Kidney (tissue), 14 donors: Measurements from ENCODE around the gene AKAP6. TPM values are rescaled to one million over a fixed set of nuclear protein-coding genes. Genes with fewer than 3 reads are reported as not detected.

Source experiments
- DNase-seq, 5 donors: peaks; one replicate each; pipeline ENCODE4 v3.0.0-alpha.2; 2013 to 2020
- FAIRE-seq: peaks from 2 replicates; lab custom pipeline; 2012; peaks lifted over from hg19 to GRCh38; lab: Jason Lieb, UNC
- H3K27ac ChIP-seq, 2 donors: one replicate each; pipeline ENCODE4 v1.7.0; 2013; ENCODE audit warnings: low read depth in 2 of 2, low read length in 2 of 2, inconsistent platforms in 1 of 2
- H3K27me3 ChIP-seq: one replicate; pipeline ENCODE4 v1.7.1; 2013; ENCODE audit warnings: low read length, inconsistent platforms; ENCODE audit not compliant: control insufficient read depth, insufficient read depth
- H3K36me3 ChIP-seq, 3 donors: one replicate each; pipeline versions ENCODE4 v1.7.0 to v1.7.1; 2013; ENCODE audit warnings: low read length in 3 of 3, control low read depth in 1 of 3, inconsistent platforms in 1 of 3; ENCODE audit not compliant: insufficient read depth in 3 of 3, control insufficient read depth in 2 of 3
- H3K4me1 ChIP-seq, 3 donors: one replicate each; pipeline versions ENCODE4 v1.7.0 to v1.7.1; 2013; ENCODE audit warnings: low read length in 3 of 3, inconsistent platforms in 1 of 3, low read depth in 1 of 3; ENCODE audit not compliant: control insufficient read depth in 2 of 3, insufficient read depth in 2 of 3
- H3K4me3 ChIP-seq, 3 donors: one replicate each; pipeline versions ENCODE4 v1.7.0 to v1.8.1; 2013; ENCODE audit warnings: low read length in 3 of 3, control low read depth in 1 of 3, inconsistent platforms in 1 of 3
- H3K9ac ChIP-seq, 3 donors: one replicate each; pipeline versions ENCODE4 v1.7.0 to v1.7.1; 2013; ENCODE audit warnings: low read length in 3 of 3, control low read depth in 1 of 3, inconsistent platforms in 1 of 3
- H3K9me3 ChIP-seq, 3 donors: one replicate each; pipeline versions ENCODE4 v1.7.0 to v1.7.1; 2013; ENCODE audit warnings: low read length in 3 of 3, control low read depth in 1 of 3, inconsistent platforms in 1 of 3; ENCODE audit not compliant: control insufficient read depth in 2 of 3, insufficient read depth in 1 of 3
- CTCF ChIP-seq: IDR thresholded peaks from 3 replicates; pipeline ENCODE4 v1.5.1; 2012; ENCODE audit warnings: mild to moderate bottlenecking, moderate library complexity, borderline replicate concordance; ENCODE audit not compliant: insufficient read depth; ENCODE audit errors: extremely low read depth
- intact Hi-C: fragments of 100-400 bp; cut with DNase I; formaldehyde crosslinking; loops from one replicate; pipeline ENCODE4 v1.11.1; 2022
- polyA plus RNA-seq: library from polyadenylated mRNA; stranded (reverse); fragments of 350-450 nt; fragmentation: Illumina TruSeq; extraction: RNeasy Lipid Tissue Mini Kit (QIAGEN cat#74804); gene quantifications from one replicate; pipeline ENCODE4 v1.2.3, GENCODE V29; 2014; ENCODE audit warnings: low read depth, low replicate concordance; ENCODE audit not compliant: insufficient read depth
- total RNA-seq: library from RNA; stranded (reverse); fragmentation: NEBNext Ultra II Directional; extraction: Animal tissue kit (Norgen Biotek cat#: 25700); gene quantifications from one replicate; pipeline ENCODE4 v1.2.1, GENCODE V29; 2021
- donor health status: control.
- donor health status: control.
- donor health status: control.
- donor health status: control.
- donor health status: control.
- donor health status: DM: yes; HTN: yes; CAD: no.
- donor health status: Normal renal cell carcinoma (clear cell type).

The AKAP6 gene
- total and polyA plus RNA-seq, 2 donors from 2014 or later: 0.92 to 10.5 TPM

- no peaks in the 10 kb centered on the region for H3K27me3 ChIP-seq
- no peak for FAIRE-seq
- DNase-seq: no peak
Measured at GRCh38 chr14:32733015-32733414, 403.9 kb downstream of the AKAP6 start.

GRCh38 chr14:32734261-32734660 is 405.2 kb downstream of the AKAP6 start:
- Histone ChIP-seq H3K27ac (no peak overlapping the region), H3K9me3 (no peaks in the 10 kb centered on the region), H3K9ac (no peak overlapping the region), H3K36me3 (no peaks in the 10 kb centered on the region), H3K27me3 (no peaks in the 10 kb centered on the region), H3K4me1 (no peaks in the 10 kb centered on the region), H3K4me3 (no peak overlapping the region)
- DNase-seq (no peak), FAIRE-seq (no peak)
- intact Hi-C loops: no loop called here
- no peak for TF ChIP-seq CTCF

More at GRCh38 chr14:32733015-32733414, 403.9 kb downstream of the AKAP6 start:
- H3K9ac ChIP-seq: no peak overlapping the region
- no peaks in the 10 kb centered on the region for H3K4me1 ChIP-seq
- intact Hi-C loops: no loop called here
- TF ChIP-seq CTCF: no peak
- H3K36me3 ChIP-seq: no peaks in the 10 kb centered on the region
- no peaks in the 10 kb centered on the region for H3K9me3 ChIP-seq
- H3K27ac ChIP-seq: no peak overlapping the region
- no peak overlapping the region for H3K4me3 ChIP-seq

GRCh38 chr14:32737621-32738020 is 408.5 kb downstream of the AKAP6 start:
- no peak for DNase-seq
- Histone ChIP-seq H3K36me3 (no peaks in the 10 kb centered on the region), H3K4me1 (no peaks in the 10 kb centered on the region), H3K4me3 (no peak overlapping the region), H3K9ac (no peak overlapping the region), H3K9me3 (no peaks in the 10 kb centered on the region), H3K27ac (no peak overlapping the region), H3K27me3 (no peaks in the 10 kb centered on the region)
- no peak for FAIRE-seq
- no peak for TF ChIP-seq CTCF
- intact Hi-C loops: no loop called here
